Activated CD4-positive, CD25-positive, alpha-beta regulatory T cell treated with anti-CD3 and anti-CD28 coated beads, Interleukin-2, amount 50 U/mL, for 24 hours (primary cell): ENCODE results near the gene CREG1.
A peak's percentile ranks its signal among the peaks of the same experiment; 100 is the strongest.
"Not testable (repeated sequence)": the region's sequence is repeated elsewhere in the genome, so short reads cannot be mapped to it uniquely, and the experiment has no call there.

Experiments
- ATAC-seq, 2 donors: fragments of 150-1000 bp; cut with Tn5 transposase; one replicate each; pipeline ENCODE4 v1.10.0; 2021; ENCODE audit warnings: mild to moderate bottlenecking in 1 of 2, moderate library complexity in 1 of 2

The CREG1 gene

DNA sequence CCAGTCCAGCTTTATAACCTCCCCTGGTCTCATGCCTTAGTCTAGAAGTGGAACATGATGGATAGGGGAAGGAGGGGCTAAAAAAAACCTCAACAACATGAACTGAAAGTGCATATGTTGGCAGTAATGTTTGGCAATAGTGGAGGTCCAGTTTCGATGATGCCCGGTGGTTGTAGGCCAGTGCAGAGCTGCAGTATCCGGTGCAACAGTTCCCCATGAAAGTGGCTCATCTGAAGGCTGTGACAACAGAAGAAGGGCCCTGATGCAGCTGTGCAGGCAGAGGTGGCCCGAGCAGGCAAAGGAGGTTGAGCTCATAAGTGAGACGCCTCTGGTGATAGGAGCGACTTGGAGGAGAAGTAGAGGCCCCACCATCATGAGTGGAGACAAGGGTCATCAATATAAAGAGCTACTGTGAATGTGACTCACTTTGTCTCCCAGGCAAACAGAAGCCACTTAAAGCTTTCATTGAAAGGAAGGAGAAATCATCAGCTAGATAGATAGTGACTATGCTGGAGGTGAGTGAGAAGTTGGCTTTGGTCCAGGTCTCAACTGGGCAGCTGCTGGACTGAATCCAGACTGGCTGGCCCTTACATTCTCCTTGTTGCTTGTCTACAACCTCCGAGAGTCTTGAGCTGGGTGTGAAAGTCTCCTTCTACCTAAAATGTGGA lies 10.2 kb upstream of the CREG1 start:
- ATAC-seq: no peak

DNA sequence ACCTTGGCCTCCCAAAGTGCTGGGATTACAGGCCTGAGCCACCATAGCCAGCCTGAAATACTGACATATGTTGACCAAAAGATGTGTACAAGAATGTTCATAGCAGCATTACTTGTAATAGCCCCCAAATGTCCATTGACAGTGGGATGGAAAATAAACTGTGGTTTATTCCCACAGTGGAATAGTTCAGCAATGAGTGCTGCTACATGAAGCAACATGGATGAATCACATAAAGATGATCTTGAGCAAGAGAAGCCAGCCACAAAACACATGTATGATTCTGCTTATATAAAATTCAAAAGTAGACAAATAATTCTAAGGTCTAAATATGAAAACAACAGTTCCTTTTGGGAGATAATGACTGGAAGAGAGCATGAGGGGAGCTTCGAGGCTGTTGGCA lies 9.1 kb upstream of the CREG1 start:
- no peak for ATAC-seq

DNA sequence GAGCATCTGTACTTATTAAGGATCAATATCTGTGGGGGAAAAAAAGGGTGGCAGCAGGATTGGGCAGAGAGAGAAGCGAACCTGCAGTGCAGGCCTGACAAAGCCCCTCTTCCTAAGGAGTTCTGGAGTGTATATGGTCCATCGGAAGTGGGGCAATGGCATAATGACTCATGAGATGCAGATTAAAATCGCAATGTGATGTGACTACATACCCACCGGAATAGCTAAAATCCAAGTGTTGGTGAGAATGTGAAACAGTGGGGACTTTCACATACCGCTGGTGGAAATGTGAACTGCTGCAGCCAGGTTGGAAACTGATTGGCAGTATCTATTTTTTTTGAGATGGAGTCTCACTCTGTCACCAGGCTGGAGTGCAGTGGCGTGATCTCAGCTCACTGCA lies 8.2 kb upstream of the CREG1 start:
- ATAC-seq: no peak

DNA sequence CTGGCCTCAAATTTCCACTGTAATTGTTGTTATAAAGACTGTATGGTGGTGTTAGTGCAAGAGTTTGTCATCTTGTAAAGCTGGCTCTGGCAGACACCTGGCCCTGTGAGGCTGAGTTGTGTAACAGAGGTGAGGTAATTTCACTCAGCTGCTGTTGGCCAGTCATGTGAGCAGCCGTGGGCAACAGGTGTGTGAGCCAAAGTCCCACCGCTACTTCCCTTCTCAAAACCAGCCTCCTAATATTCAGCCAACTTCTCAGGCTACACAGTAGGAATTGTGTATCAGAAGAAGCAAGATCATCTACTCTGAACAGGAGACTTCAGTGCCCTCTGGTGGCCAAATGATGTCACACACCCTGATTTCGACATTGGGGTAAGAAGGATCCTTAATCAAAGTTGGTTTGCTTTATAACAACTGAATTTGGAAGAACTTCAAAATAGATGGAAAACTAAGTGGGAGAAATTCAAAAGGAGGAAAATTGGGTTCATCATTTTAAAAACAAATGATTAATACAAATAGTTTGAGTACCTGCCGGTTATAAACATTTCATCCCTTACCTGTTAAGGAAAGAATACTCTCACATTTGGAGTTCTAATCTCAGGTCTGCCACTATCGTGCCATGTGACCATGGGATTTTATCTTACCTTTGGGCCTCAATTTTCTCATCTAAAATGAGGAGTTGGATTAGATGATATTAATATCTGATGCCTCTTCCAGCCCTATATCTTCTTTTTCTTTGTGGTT lies 2.6 kb upstream of the CREG1 start:
- ATAC-seq: no peak

DNA sequence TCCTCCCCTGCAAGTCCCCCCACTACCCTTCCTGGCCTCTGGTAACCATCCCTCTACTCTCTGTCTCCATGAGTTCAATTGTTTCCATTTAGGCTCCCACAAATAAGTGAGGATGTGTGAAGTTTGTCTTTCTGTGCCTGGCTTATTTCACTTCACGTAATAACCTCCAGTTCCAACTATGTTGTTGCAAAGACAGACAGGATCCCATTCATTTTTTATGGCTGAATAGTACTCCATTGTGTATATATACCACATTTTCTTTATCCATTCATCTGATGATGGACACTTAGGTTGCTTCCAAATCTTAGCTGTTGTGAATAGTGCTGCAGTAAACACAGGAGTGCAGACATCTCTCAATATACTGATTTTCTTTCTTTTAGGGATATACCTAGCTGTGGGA lies 1.5 kb upstream of the CREG1 start:
- not testable (repeated sequence) for ATAC-seq

DNA sequence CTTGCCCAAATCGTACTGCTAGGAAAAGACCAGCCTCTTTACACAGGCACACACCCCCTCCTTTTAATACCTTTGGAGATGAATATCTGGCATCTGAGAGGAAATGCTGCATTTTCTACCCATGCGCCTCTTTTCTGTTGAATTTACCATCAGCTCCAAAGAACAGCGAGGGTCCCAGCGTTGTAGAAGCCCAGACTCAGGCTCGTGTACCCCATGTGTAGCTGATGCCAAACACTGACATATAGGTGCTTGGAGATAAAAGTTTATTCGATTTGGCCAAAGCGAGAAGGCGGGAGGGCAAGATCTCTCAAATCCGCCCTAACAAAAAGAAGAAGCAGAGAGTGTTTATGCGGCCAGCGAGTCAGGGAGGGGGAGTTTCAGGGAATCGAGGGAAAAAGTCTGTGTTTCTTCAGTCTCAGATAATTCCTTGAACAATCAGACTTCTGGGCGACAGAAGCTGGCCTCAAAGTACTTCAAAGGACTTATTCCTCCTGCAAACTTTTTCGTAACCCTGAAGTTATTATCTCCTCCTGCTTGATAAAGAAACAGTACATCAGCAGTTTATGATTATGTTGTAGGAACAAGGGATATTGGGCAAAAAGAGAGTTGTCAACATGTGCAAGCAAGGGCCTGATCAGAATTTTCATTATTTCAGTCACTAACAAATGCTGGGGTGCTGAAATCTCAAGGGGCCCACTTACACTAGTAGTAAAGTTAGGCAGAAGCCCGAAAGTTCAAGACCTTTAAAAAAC lies 642 bp upstream of the CREG1 start:
- ATAC-seq: peak; percentile 3 to 4

DNA sequence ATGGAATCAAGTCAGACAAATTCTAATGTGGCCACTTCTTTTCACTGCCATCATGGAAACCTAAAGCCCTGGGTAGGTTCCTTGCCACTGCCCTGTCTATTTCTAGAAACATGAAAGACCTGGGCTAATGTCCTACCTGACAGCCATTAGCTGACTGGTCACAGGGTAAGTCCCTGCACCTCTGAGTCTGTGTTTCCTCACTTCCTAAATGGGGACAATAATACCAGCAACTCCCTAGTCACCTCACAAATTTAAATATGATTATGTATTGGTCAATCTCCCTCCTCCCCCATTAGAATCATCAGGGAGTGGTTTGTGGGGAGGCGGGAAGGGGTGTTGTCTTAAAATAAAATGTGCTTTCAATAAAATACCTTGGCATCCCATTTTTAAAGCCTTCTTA lies 2.2 kb downstream of the CREG1 start:
- no peak for ATAC-seq

DNA sequence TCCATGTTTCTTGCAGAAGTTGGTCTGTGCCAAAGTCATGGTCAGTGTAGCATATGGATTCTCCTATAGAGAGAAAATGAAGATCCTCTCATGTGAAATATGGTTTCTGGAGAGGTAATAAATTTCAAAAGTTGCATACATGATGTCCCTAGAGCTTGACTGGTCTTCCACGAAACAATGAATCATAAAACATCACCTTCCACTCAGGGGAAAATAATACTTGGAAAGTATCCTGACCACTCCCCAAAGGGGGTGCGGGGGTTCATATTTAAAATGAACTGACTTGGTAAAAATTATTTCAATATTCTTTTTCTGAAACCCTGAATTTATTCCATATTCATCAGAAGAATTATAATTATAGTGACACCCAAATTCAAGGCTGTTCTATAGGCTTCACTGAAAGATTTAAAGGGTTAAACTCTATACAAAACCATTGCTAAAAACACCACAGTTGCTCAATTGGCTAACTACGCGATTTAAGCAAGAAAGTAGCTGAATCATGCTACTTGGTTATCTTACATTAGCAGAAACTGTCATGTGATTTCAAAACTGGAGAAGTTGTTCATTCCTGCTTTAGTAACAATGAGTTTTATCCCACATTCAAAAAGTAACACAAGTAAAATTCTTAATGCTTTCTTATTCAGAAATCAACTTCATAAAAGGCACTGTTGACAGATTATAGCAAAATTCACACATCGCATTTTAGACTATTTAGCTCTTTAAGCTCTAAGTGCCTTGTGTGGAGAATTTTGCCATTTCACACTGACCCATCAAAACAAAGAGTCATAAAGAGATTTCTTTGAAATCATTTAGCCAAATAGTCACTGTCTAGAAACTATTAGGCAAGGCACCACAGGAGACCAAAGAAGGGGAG lies 5.3 kb downstream of the CREG1 start:
- ATAC-seq: no peak

DNA sequence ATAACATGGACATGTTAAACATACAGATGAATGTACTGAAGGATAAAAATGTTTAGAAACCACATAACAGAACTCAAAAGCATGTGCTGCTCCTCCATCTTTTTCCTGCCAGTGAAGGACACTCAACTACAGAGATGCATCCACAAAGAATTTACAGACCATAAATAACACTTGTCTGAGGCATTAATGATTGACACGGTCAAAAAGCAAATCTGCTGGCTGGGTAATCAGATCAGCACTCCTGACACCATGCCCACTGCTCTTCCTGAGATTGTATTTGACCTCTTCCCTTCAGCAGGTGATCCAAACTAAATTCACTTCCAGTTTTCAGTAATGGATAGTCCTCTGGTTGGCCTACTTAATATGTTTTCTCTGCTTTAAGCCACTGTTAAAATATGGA lies 6.6 kb downstream of the CREG1 start:
- ATAC-seq: no peak

DNA sequence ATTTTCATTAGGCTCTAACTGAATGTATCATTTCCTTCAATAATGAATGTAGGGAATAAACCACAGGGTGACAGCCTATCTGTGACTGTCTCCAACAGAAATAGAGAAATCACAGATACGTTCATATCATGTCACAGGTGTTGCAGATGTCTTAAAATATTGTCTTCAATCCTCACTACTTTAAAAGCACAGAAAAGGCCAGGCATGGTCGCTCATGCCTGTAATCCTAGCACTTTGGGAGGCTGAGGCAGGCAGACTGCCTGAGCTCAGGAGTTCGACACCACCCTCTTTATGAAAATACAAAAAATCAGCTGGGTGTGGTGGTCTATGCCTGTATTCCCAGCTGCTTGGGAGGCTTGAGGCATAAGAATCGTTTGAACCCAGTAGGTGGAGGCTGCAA lies 8.2 kb downstream of the CREG1 start:
- no peak for ATAC-seq

DNA sequence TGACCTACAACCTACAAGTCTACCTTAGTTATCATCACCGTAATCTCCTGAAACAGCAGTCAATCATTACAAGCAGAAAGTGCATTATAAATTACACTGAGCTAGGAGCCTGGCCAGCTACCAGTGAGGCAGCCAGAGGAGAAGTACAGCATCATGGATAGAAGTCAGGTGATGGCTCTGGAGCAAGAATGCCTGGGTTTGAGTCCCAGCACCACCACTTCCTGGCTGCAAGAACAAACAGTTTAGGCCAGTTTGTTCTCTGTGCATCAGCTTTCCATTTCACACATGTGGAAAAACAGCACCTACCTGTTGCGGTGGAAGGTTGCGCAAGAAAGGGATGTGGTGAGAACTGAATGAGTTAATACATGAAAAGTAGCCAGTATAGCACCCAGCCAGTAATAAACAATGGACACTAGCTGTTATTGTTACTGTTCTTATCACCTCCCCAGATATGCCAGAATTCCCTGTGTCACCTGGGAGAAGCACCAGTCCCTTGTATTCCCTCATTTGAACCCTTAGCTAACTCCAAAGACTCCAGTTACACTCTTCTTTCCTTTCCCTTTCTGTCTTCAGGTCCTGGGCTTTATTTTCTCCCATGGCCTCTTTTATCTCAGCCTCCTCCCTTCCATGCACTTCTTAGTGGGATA lies 9.0 kb downstream of the CREG1 start:
- ATAC-seq: no peak

DNA sequence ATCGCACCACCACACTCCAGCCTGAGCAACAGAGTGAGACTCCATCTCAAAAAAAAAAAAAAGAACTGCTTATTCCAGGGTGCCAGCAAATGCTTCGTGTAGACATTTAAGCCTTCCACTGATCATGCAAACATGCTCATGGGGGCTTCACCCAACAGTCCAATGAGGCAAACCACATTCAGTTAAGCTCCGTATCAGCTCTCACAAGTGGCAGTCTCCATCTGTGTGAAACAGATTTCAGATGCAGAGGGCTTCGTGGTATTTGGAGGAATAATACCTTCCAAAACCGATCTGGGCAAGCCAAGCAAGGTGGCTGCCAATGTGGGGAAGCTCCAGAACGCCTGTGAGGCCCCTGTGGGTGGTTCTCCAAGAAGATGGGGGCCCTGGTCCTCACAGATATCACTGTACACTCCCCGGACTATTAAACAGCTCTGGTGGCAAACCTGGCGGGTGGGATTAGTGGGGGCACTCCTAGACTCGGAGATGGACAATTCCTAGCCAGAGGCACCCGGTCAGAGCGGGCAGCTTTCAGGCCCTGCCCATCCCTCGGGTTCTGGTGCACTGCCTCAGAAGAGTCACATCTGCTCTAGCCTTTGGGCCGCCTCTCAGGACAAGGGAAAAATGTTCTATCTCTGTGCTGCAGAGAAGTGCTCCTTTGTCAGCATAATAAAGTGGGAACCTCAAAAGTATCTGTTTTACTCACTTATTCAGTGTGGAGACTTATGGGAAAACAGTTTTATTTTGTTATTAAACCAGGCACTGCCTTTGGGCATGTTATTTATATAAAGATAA lies 10.2 kb downstream of the CREG1 start:
- ATAC-seq: no peak

DNA sequence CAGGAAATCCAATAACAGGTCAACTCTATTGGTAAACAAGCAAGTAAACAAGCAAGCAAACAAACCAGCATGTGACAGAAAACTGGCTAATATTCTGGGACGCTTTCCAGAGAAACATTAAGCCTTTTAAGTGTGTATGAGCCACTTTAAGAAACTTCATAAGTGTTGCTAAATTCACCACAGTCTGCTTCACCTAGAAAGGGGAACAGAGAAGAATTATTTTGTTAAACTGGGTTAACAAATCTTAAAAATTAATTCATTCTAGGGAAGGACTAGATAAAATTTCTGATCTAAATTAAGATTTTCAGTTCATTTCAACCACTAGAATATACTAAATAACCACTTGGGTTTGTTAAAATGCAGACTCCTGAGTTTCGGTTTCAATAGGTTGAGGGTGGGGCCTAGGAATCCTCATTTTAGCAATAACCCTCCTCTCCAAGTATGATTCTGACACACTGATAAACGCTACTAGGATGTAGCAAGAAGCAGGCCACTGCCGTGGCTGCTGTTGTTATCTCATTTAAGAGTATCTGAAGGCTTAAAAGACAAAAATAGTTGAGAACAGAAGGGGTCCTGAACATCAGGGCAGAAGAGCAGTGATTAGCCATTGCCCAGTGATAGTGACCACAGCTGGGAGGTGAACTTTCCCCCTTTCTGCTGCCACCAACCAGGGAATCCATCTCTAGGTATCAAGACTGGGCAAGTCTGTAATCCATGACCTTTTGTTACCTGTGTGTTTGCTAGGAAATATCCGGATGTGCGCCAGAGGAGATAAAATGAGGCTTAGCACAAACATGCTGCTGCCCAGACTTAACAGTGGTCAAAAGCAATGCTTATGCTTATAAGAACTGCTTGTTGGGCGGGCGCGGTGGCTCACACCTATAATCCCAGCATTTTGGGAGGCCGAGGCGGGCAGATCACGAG lies 11.2 kb downstream of the CREG1 start:
- ATAC-seq: peak in 1 of 2 donors; percentile 25

DNA sequence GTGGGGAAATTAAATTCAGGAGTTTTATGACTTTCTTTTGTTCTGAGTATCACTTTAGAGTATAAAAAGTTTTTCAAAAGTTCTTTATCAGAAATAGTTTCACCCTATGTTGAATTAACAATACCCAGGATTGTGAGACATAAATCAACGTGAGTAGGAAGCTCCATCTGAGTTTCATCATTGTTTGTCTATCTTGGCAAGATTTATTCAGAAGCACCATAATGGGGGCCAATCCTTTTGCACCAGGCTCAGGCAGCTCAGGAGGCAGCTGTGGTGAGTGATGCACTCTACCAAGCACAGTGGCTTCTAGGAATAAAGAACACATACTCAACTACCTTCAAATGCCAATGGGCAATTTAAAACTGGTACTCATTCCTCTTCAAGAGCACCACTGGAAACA lies 12.0 kb downstream of the CREG1 start:
- no peak for ATAC-seq

DNA sequence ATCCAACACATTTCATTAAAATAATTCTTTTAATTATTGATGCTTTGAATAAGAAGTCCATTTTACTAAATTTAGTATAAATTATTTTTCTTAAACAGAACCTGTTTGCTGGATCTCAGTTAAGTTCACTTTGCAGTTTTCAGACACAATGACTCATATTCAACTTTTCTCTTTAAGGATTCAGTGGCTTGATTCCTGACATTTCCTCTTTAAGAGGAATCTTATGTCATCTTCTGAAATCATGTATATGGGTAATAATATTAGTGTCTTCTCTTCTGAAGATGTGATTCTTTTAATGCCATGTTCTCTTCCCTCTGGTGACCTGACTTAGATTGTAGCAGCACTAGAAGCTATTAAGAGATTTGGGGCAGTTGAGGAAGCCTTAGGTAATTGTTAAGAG lies 12.6 kb downstream of the CREG1 start:
- ATAC-seq: no peak

DNA sequence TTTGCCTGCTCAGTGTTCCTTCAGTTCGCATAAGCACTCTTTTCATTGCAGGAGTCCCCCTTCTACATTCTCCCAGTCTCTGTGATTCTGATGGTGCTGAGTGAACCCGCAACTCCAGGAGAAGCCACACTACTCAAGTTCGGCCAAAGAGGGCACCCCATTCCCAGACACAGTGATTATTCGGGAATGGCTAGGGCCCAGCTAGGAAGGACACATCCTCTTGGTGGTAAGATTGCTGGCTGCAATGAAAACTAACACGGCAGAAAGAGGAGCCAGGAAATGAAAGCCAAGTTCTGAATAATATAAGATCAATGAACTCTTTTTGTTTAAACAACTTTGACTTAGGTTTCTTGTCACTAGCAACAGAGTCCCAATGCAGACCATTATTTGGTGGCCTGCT lies 14.9 kb downstream of the CREG1 start:
- no peak for ATAC-seq

DNA sequence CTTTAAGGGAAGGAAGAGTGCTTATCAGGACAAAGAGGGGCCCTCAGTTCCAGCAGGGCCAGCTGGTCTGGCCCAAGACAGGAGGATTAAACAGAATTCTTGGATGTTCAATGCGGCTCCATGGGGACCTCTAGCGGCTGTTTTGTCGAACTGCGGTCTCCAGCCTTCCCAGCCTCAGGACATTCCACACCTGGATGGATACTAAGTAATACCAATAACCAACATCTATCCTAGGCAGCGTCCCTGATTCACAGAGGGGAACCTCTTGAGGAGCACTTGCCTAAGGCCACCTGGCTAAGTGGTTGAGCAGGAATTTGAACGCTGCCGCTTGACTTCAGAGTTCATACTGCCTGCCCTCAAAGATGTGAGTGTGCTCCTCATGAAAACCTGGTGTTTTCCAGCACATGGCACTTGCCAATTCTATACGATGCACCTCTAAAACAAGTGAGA lies 19.7 kb downstream of the CREG1 start:
- peak; percentile 21 to 49 for ATAC-seq

DNA sequence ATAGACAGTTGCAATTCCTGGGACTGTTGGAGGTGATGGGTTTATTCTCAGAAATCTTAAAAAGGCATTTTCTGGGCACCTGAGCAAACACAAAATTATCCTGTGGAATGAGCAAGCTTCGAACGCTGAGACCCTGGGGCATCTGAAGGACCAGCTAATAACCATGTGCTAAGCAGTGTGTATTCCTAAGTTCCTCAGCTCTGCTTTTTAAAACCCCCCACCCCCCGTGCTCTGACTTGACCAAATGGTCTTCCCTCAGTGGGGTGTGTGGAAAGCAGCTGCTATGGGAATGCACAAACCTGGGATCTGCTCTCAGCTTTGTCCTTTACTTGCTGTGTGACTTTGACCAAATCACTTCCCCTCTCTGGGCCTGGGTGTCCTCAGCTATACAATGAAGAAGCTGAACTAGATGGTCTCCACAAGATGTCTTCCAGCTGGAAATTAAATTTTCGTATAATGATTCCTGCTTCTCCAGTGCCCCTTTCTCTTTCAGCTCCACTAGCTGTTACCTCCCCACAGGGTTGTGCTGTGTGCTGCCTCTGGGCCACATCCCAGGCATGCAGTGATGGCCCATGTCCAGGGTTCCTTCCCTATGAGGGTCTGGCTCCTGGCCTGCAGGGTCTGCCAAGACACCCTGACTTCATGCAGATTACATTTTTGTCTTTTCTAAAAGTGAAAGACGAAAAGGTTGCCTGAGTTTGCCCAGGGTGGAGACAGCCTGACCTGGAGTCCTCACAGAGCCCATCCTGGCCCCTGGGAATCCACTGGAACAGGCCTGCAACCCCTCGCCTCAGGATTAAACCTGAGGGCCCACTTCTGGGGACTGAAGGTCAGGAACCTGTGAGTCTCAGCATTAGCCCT lies 20.4 kb downstream of the CREG1 start:
- no peak for ATAC-seq

DNA sequence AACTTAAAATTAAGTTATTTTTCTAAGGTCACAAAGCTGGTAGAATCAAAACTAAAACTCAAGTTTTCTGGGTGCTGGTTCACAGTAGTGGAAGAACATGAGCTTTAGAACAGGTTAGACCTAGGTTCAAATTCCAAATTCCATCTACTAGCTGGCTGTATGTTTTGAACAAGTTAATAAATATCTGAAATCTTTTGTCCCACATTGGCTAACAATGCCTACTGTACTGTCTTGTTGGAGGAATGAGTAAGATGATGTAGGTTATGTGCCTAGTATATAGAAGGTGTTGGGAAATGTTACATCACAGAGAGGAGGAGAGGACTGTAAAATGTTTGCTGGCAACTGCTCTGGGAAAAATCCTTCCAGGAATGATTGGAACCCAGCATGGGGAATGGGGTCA lies 21.2 kb downstream of the CREG1 start:
- ATAC-seq: no peak
